Measurements from ENCODE around the gene BCKDHB.

DNA sequence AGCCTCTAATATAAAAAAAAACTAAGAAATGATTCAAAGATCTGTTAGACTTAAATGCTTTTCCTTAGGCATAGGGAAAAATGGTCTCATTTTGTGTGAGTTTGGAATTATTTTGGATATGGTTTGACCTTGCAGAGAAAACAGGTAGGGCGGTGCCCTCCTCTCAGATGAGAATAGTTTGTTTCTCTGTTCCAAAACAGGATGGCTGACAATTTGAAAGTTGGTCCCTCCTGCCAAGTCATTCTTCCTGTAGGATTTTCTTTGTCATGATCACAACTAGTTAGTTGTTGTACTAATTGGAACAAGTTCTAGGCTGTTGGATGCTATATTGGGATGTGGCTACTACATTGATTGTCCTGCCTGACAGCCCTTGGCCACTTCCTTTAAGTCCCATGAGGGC lies 108.6 kb downstream of the BCKDHB start:
- TF ChIP-seq, protein P1, sequence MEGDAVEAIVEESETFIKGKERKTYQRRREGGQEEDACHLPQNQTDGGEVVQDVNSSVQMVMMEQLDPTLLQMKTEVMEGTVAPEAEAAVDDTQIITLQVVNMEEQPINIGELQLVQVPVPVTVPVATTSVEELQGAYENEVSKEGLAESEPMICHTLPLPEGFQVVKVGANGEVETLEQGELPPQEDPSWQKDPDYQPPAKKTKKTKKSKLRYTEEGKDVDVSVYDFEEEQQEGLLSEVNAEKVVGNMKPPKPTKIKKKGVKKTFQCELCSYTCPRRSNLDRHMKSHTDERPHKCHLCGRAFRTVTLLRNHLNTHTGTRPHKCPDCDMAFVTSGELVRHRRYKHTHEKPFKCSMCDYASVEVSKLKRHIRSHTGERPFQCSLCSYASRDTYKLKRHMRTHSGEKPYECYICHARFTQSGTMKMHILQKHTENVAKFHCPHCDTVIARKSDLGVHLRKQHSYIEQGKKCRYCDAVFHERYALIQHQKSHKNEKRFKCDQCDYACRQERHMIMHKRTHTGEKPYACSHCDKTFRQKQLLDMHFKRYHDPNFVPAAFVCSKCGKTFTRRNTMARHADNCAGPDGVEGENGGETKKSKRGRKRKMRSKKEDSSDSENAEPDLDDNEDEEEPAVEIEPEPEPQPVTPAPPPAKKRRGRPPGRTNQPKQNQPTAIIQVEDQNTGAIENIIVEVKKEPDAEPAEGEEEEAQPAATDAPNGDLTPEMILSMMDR (conservative IDR thresholded peaks at IDR 0.05 in 1 of 2, IDR thresholded peaks at IDR 0.05 in 1 of 2; ENCODE audit: extremely low read depth in 1 of 2, insufficient read depth in 1 of 2, low read depth in 1 of 2, low read length in 2 of 2), result no peak
- no peak for TF ChIP-seq EZH2 (IDR thresholded peaks at IDR 0.05; ENCODE audit: borderline replicate concordance, low read length)

Data from mammary epithelial cell (primary cell).